ENCODE measurements around the gene UBE2B.
"Not testable (repeated sequence)": the region's sequence is repeated elsewhere in the genome, so short reads cannot be mapped to it uniquely, and the experiment has no call there.

The UBE2B gene

GRCh38 chr5:134370871-134371833 lies at the start of gene UBE2B:
Gene UBE2B, plus strand, starts transcription at chr5:134371569. Its CDS starts 27 bp downstream, at chr5:134371596.
- Histone ChIP-seq H2AFZ (ENCODE audit: low read depth, low read length) (peak within 1 kb of the TSS; percentile 94), H3K36me3 (ENCODE audit: insufficient read depth, low read length) (peaks cover 21% of the 10 kb centered on the region), H3K79me2 (ENCODE audit: insufficient read depth, low read length) (peaks cover 83% of the 10 kb centered on the region), H3K27me3 (ENCODE audit: insufficient read depth, low read length, poor library complexity) (no peaks in the 10 kb centered on the region), H3K4me2 (ENCODE audit: insufficient read depth, low read length) (peak within 1 kb of the TSS; percentile 78), H3K9me3 (ENCODE audit: insufficient read depth, low read length, severe bottlenecking) (no peaks in the 10 kb centered on the region), H3K27ac (ENCODE audit: low read length) (peak within 1 kb of the TSS; percentile 99), H3K4me3 (ENCODE audit: low read depth in 1 of 2, low read length in 2 of 2) (peak within 1 kb of the TSS; percentile 92 to 94), H3K4me1 (ENCODE audit: insufficient read depth, low read length) (peaks cover 58% of the 10 kb centered on the region), H3K9ac (ENCODE audit: low read depth, low read length) (peak within 1 kb of the TSS; percentile 89), H4K20me1 (ENCODE audit: insufficient read depth, low read length) (peaks cover 22% of the 10 kb centered on the region)
- DNase-seq (peak; percentile 97), ATAC-seq (ENCODE audit: insufficient read depth, low read depth) (peak; percentile 69)
- no peak for TF ChIP-seq CTCF (IDR thresholded peaks at IDR 0.05; ENCODE audit: borderline replicate concordance, extremely low read depth, low read length, poor library complexity, severe bottlenecking)

GRCh38 chr5:134327327-134327726 lies 44.0 kb upstream of the UBE2B start:
- ATAC-seq (ENCODE audit: insufficient read depth, low read depth) (no peak), DNase-seq (no peak)
- Histone ChIP-seq H3K4me3 (ENCODE audit: low read depth in 1 of 2, low read length in 2 of 2) (no peak overlapping the region), H3K27ac (ENCODE audit: low read length) (no peak overlapping the region), H3K4me1 (ENCODE audit: insufficient read depth, low read length) (no peaks in the 10 kb centered on the region), H3K36me3 (ENCODE audit: insufficient read depth, low read length) (no peaks in the 10 kb centered on the region), H4K20me1 (ENCODE audit: insufficient read depth, low read length) (no peaks in the 10 kb centered on the region), H3K9ac (ENCODE audit: low read depth, low read length) (no peak overlapping the region), H3K4me2 (ENCODE audit: insufficient read depth, low read length) (no peak overlapping the region), H2AFZ (ENCODE audit: low read depth, low read length) (no peak overlapping the region), H3K27me3 (ENCODE audit: insufficient read depth, low read length, poor library complexity) (no peaks in the 10 kb centered on the region), H3K9me3 (ENCODE audit: insufficient read depth, low read length, severe bottlenecking) (peaks cover 12% of the 10 kb centered on the region), H3K79me2 (ENCODE audit: insufficient read depth, low read length) (no peaks in the 10 kb centered on the region)
- TF ChIP-seq CTCF (IDR thresholded peaks at IDR 0.05; ENCODE audit: borderline replicate concordance, extremely low read depth, low read length, poor library complexity, severe bottlenecking) (no peak), EZH2 (IDR thresholded peaks at IDR 0.05; ENCODE audit: borderline replicate concordance, low read depth, low read length, severe bottlenecking) (no peak)

- H3K4me2 ChIP-seq (ENCODE audit: insufficient read depth, low read length) = no peak overlapping the region
- no peaks in the 10 kb centered on the region for H3K27me3 ChIP-seq (ENCODE audit: insufficient read depth, low read length, poor library complexity)
- H3K9me3 ChIP-seq (ENCODE audit: insufficient read depth, low read length, severe bottlenecking) = peaks cover 12% of the 10 kb centered on the region
- H3K27ac ChIP-seq (ENCODE audit: low read length) = no peak overlapping the region
- no peak overlapping the region for H3K9ac ChIP-seq (ENCODE audit: low read depth, low read length)
- H2AFZ ChIP-seq (ENCODE audit: low read depth, low read length) = no peak overlapping the region
- H4K20me1 ChIP-seq (ENCODE audit: insufficient read depth, low read length) = no peaks in the 10 kb centered on the region
- ATAC-seq (ENCODE audit: insufficient read depth, low read depth) = no peak
- H3K4me1 ChIP-seq (ENCODE audit: insufficient read depth, low read length) = no peaks in the 10 kb centered on the region
- no peak overlapping the region for H3K4me3 ChIP-seq (ENCODE audit: low read depth in 1 of 2, low read length in 2 of 2)
- no peaks in the 10 kb centered on the region for H3K79me2 ChIP-seq (ENCODE audit: insufficient read depth, low read length)
- H3K36me3 ChIP-seq (ENCODE audit: insufficient read depth, low read length) = no peaks in the 10 kb centered on the region
- DNase-seq = no peak
- TF ChIP-seq CTCF (IDR thresholded peaks at IDR 0.05; ENCODE audit: borderline replicate concordance, extremely low read depth, low read length, poor library complexity, severe bottlenecking) (no peak), EZH2 (IDR thresholded peaks at IDR 0.05; ENCODE audit: borderline replicate concordance, low read depth, low read length, severe bottlenecking) (no peak)
Observed at GRCh38 chr5:134328619-134329018, 42.8 kb upstream of the UBE2B start.

- H3K4me1 ChIP-seq (ENCODE audit: insufficient read depth, low read length); H3K4me3 ChIP-seq (ENCODE audit: low read depth in 1 of 2, low read length in 2 of 2); H3K36me3 ChIP-seq (ENCODE audit: insufficient read depth, low read length); DNase-seq; H3K9me3 ChIP-seq (ENCODE audit: insufficient read depth, low read length, severe bottlenecking); H3K79me2 ChIP-seq (ENCODE audit: insufficient read depth, low read length); H3K4me2 ChIP-seq (ENCODE audit: insufficient read depth, low read length); H3K27me3 ChIP-seq (ENCODE audit: insufficient read depth, low read length, poor library complexity); H3K27ac ChIP-seq (ENCODE audit: low read length); ATAC-seq (ENCODE audit: insufficient read depth, low read depth); H4K20me1 ChIP-seq (ENCODE audit: insufficient read depth, low read length); H3K9ac ChIP-seq (ENCODE audit: low read depth, low read length); H2AFZ ChIP-seq (ENCODE audit: low read depth, low read length): not testable (repeated sequence)
Observed at GRCh38 chr5:134336833-134337232, 34.5 kb upstream of the UBE2B start.

- H2AFZ ChIP-seq (ENCODE audit: low read depth, low read length); H3K36me3 ChIP-seq (ENCODE audit: insufficient read depth, low read length); H3K27me3 ChIP-seq (ENCODE audit: insufficient read depth, low read length, poor library complexity); H3K79me2 ChIP-seq (ENCODE audit: insufficient read depth, low read length); H3K4me1 ChIP-seq (ENCODE audit: insufficient read depth, low read length); H3K4me3 ChIP-seq (ENCODE audit: low read depth in 1 of 2, low read length in 2 of 2); H4K20me1 ChIP-seq (ENCODE audit: insufficient read depth, low read length); ATAC-seq (ENCODE audit: insufficient read depth, low read depth); H3K9me3 ChIP-seq (ENCODE audit: insufficient read depth, low read length, severe bottlenecking); H3K27ac ChIP-seq (ENCODE audit: low read length); H3K4me2 ChIP-seq (ENCODE audit: insufficient read depth, low read length); DNase-seq; H3K9ac ChIP-seq (ENCODE audit: low read depth, low read length): not testable (repeated sequence)
Observed at GRCh38 chr5:134343500-134343899, 27.9 kb upstream of the UBE2B start.

Data from DND-41 (cell line).